ENCODE measurements around the gene HOXD3. TPM values are rescaled to one million over a fixed set of nuclear protein-coding genes. Genes with fewer than 3 reads are reported as not detected.

HOXD3 gene
- polyA plus RNA-seq, 1 donor from 2014 or later = not detected

GRCh38 chr2:176165370-176166050, 8.4 kb downstream of the HOXD3 start:
- peaks cover 2 to 12% (median 8%) of the 10 kb centered on the region in 3 donors for H3K9me3 Mint-ChIP-seq
- peaks cover 69% of the 10 kb centered on the region for H3K27me3 Mint-ChIP-seq
- no peaks in the 10 kb centered on the region for H3K36me3 Mint-ChIP-seq
- H3K27ac Mint-ChIP-seq = peak overlapping the region; percentile 33 to 77 (median 67)
- H3K4me3 Mint-ChIP-seq = peak overlapping the region in 2 of 4 donors; percentile 16 to 57
- peaks cover 0 to 4% (median 2%) of the 10 kb centered on the region in 3 donors for H3K4me1 Mint-ChIP-seq

- Mint-ChIP-seq H3K27ac (peak overlapping the region in 1 of 3 donors; percentile 33), H3K36me3 (no peaks in the 10 kb centered on the region), H3K4me3 (peak overlapping the region in 1 of 4 donors; percentile 57), H3K9me3 (peaks cover 2 to 10% (median 8%) of the 10 kb centered on the region in 3 donors), H3K27me3 (peaks cover 63% of the 10 kb centered on the region), H3K4me1 (peaks cover 0 to 4% (median 2%) of the 10 kb centered on the region in 3 donors)
Measured at GRCh38 chr2:176166272-176166671, 9.2 kb downstream of the HOXD3 start.

GRCh38 chr2:176167398-176167797, 10.3 kb downstream of the HOXD3 start:
- no peaks in the 10 kb centered on the region for H3K36me3 Mint-ChIP-seq
- no peak overlapping the region for H3K4me3 Mint-ChIP-seq
- H3K27ac Mint-ChIP-seq = peak overlapping the region in 1 of 3 donors; percentile 55
- peaks cover 0 to 4% (median 2%) of the 10 kb centered on the region in 3 donors for H3K4me1 Mint-ChIP-seq
- H3K27me3 Mint-ChIP-seq = peaks cover 57% of the 10 kb centered on the region
- peaks cover 2 to 10% (median 8%) of the 10 kb centered on the region in 3 donors for H3K9me3 Mint-ChIP-seq

- Mint-ChIP-seq H3K9me3 (peaks cover 2 to 12% (median 2%) of the 10 kb centered on the region in 3 donors), H3K36me3 (peaks cover 2% of the 10 kb centered on the region), H3K4me3 (no peak overlapping the region), H3K4me1 (peaks cover 2 to 4% (median 2%) of the 10 kb centered on the region in 3 donors), H3K27me3 (peaks cover 62% of the 10 kb centered on the region), H3K27ac (no peak overlapping the region)
Measured at GRCh38 chr2:176169181-176169580, 12.1 kb downstream of the HOXD3 start.

GRCh38 chr2:176169711-176170110, 12.6 kb downstream of the HOXD3 start:
- H3K27me3 Mint-ChIP-seq = peaks cover 62% of the 10 kb centered on the region
- peaks cover 0 to 4% (median 2%) of the 10 kb centered on the region in 3 donors for H3K4me1 Mint-ChIP-seq
- no peak overlapping the region for H3K27ac Mint-ChIP-seq
- peaks cover 0 to 9% (median 2%) of the 10 kb centered on the region in 3 donors for H3K9me3 Mint-ChIP-seq
- no peak overlapping the region for H3K4me3 Mint-ChIP-seq
- peaks cover 2% of the 10 kb centered on the region for H3K36me3 Mint-ChIP-seq

- peaks cover 2 to 7% (median 3%) of the 10 kb centered on the region in 3 donors for H3K4me1 Mint-ChIP-seq
- H3K9me3 Mint-ChIP-seq = peaks cover 0 to 9% (median 2%) of the 10 kb centered on the region in 3 donors
- H3K27me3 Mint-ChIP-seq = peaks cover 63% of the 10 kb centered on the region
- no peak overlapping the region for H3K4me3 Mint-ChIP-seq
- no peak overlapping the region for H3K27ac Mint-ChIP-seq
- H3K36me3 Mint-ChIP-seq = peaks cover 2% of the 10 kb centered on the region
Measured at GRCh38 chr2:176170602-176171305, 13.6 kb downstream of the HOXD3 start.

GRCh38 chr2:176171351-176172006, 14.4 kb downstream of the HOXD3 start:
- Mint-ChIP-seq H3K36me3 (peaks cover 2% of the 10 kb centered on the region), H3K27me3 (peaks cover 64% of the 10 kb centered on the region), H3K9me3 (peaks cover 0 to 9% (median 2%) of the 10 kb centered on the region in 3 donors), H3K4me3 (no peak overlapping the region), H3K27ac (peak overlapping the region in 1 of 3 donors; percentile 1), H3K4me1 (peaks cover 2 to 7% (median 3%) of the 10 kb centered on the region in 3 donors)

GRCh38 chr2:176172007-176172894, 15.1 kb downstream of the HOXD3 start:
- peak overlapping the region in 1 of 4 donors; percentile 59 for H3K4me3 Mint-ChIP-seq

GRCh38 chr2:176172895-176173566, 15.9 kb downstream of the HOXD3 start:
- Mint-ChIP-seq H3K27ac (peak overlapping the region in 1 of 3 donors; percentile 1), H3K27me3 (peaks cover 72% of the 10 kb centered on the region), H3K4me1 (peaks cover 2 to 7% (median 3%) of the 10 kb centered on the region in 3 donors), H3K36me3 (peaks cover 2% of the 10 kb centered on the region), H3K4me3 (peak overlapping the region in 2 of 4 donors; percentile 33 to 59), H3K9me3 (peaks cover 0 to 9% (median 0%) of the 10 kb centered on the region in 3 donors)

More at GRCh38 chr2:176172007-176172894, 15.1 kb downstream of the HOXD3 start:
- H3K27ac Mint-ChIP-seq = peak overlapping the region in 2 of 3 donors; percentile 1 to 59
- H3K36me3 Mint-ChIP-seq = peaks cover 2% of the 10 kb centered on the region
- peaks cover 65% of the 10 kb centered on the region for H3K27me3 Mint-ChIP-seq
- peaks cover 0 to 9% (median 2%) of the 10 kb centered on the region in 3 donors for H3K9me3 Mint-ChIP-seq
- peaks cover 2 to 7% (median 3%) of the 10 kb centered on the region in 3 donors for H3K4me1 Mint-ChIP-seq

GRCh38 chr2:176173567-176174381, 16.7 kb downstream of the HOXD3 start:
- H3K9me3 Mint-ChIP-seq = peaks cover 0 to 9% (median 0%) of the 10 kb centered on the region in 3 donors
- H3K27me3 Mint-ChIP-seq = peaks cover 75% of the 10 kb centered on the region
- peak overlapping the region in 1 of 3 donors; percentile 70 for H3K27ac Mint-ChIP-seq
- H3K36me3 Mint-ChIP-seq = peaks cover 2% of the 10 kb centered on the region
- peak overlapping the region in 2 of 4 donors; percentile 33 to 41 for H3K4me3 Mint-ChIP-seq
- peaks cover 2 to 7% (median 5%) of the 10 kb centered on the region in 3 donors for H3K4me1 Mint-ChIP-seq

- H3K4me1 Mint-ChIP-seq = peaks cover 2 to 7% (median 5%) of the 10 kb centered on the region in 3 donors
- peak overlapping the region in 1 of 4 donors; percentile 54 for H3K4me3 Mint-ChIP-seq
- H3K9me3 Mint-ChIP-seq = peaks cover 0 to 9% (median 0%) of the 10 kb centered on the region in 3 donors
- H3K27me3 Mint-ChIP-seq = peaks cover 72% of the 10 kb centered on the region
- H3K36me3 Mint-ChIP-seq = peaks cover 2% of the 10 kb centered on the region
- H3K27ac Mint-ChIP-seq = peak overlapping the region in 2 of 3 donors; percentile 39 to 70
Measured at GRCh38 chr2:176174382-176174823, 17.3 kb downstream of the HOXD3 start.

GRCh38 chr2:176174824-176175708, 18.0 kb downstream of the HOXD3 start:
- Mint-ChIP-seq H3K27ac (peak overlapping the region in 2 of 3 donors; percentile 1 to 76), H3K36me3 (peaks cover 2% of the 10 kb centered on the region), H3K27me3 (peaks cover 72% of the 10 kb centered on the region), H3K4me1 (peaks cover 2 to 7% (median 5%) of the 10 kb centered on the region in 3 donors), H3K4me3 (peak overlapping the region in 2 of 4 donors; percentile 54 to 83), H3K9me3 (peaks cover 0 to 9% (median 0%) of the 10 kb centered on the region in 3 donors)
